GM12878 (cell line): ENCODE results near the gene AMBRA1. TPM values are rescaled to one million over a fixed set of nuclear protein-coding genes. Genes with fewer than 3 reads are reported as not detected.

Source experiments
- ATAC-seq: fragments of 200-7000 bp; cut with Tn5 transposase; 3 replicates; pipeline ENCODE4 v1.9.1; 2020; ENCODE audit warnings: mild to moderate bottlenecking, moderate library complexity
- BruUV-seq: library from RNA; stranded (reverse); fragments of 400-500 nt; replicated peaks from 2 replicates; lab custom pipeline; 2021; lab: Mats Ljungman, UMichigan
- CTCF ChIA-PET: fragments of 300-600 bp; sonication (Branson Sonifier 250); formaldehyde crosslinking; extraction: SDS; loops from one replicate; lab custom pipeline; 2021; ENCODE audit warnings: inconsistent platforms; lab: Yijun Ruan, JAX
- POLR2A ChIA-PET: fragments of 350-600 bp; formaldehyde crosslinking; extraction: SDS; loops from one replicate; lab custom pipeline; 2021; ENCODE audit warnings: inconsistent platforms; lab: Charles Lee
- RAD21 ChIA-PET: fragments of 300-600 bp; sonication (Branson Sonifier 250); formaldehyde crosslinking; loops from one replicate; lab custom pipeline; 2023; ENCODE audit warnings: antibody characterized with exemption; ENCODE audit not compliant: unreplicated experiment; lab: Charles Lee
- SMC1A ChIA-PET: fragments of 300-600 bp; sonication (Branson Sonifier 250); formaldehyde crosslinking; loops from one replicate; lab custom pipeline; 2023; ENCODE audit not compliant: unreplicated experiment, uncharacterized antibody; lab: Charles Lee
- DNase-seq: peaks from one replicate; pipeline ENCODE4 v3.0.0-alpha.2; 2011; ENCODE audit warnings: low read depth, low spot score
- FAIRE-seq: peaks from 3 replicates; lab custom pipeline; 2011; peaks lifted over from hg19 to GRCh38; lab: Jason Lieb, UNC
- H2AFZ ChIP-seq: 2 replicates; pipeline ENCODE4 v1.6.0; 2011; ENCODE audit warnings: low read depth, low read length, control low read depth; ENCODE audit not compliant: control insufficient read depth
- H3K27ac ChIP-seq: 2 replicates; pipeline ENCODE4 v1.5.1; 2011; ENCODE audit warnings: control low read depth; ENCODE audit not compliant: control insufficient read depth, insufficient read depth
- H3K27me3 ChIP-seq, 2 experiments: replicated peaks in 1 of 2; 2 replicates each; pipeline versions ENCODE4 v1.6.0 to v1.6.1; 2011; ENCODE audit warnings: low read length in 1 of 2; ENCODE audit not compliant: control insufficient read depth in 2 of 2, insufficient read depth in 2 of 2
- H3K36me3 ChIP-seq, 2 experiments: 2 replicates each; pipeline ENCODE4 v1.5.1; 2011; ENCODE audit warnings: low read length in 1 of 2; ENCODE audit not compliant: control insufficient read depth in 2 of 2, insufficient read depth in 2 of 2
- H3K4me1 ChIP-seq: 2 replicates; pipeline ENCODE4 v1.6.1; 2011; ENCODE audit warnings: mild to moderate bottlenecking, low read length, moderate library complexity, mixed read lengths; ENCODE audit not compliant: control insufficient read depth, insufficient read depth
- H3K4me2 ChIP-seq: 2 replicates; pipeline ENCODE4 v1.6.0; 2011; ENCODE audit warnings: control low read depth; ENCODE audit not compliant: control insufficient read depth, insufficient read depth
- H3K4me3 ChIP-seq: fragments of 200-600 bp; sonication (generic); 2 replicates; pipeline ENCODE4 v1.5.1; 2016
- H3K79me2 ChIP-seq: 2 replicates; pipeline ENCODE4 v1.6.0; 2011; ENCODE audit warnings: low read length; ENCODE audit not compliant: control insufficient read depth, insufficient read depth
- H3K9ac ChIP-seq: 2 replicates; pipeline ENCODE4 v1.8.0; 2011; ENCODE audit warnings: low read length, control low read depth, mixed read lengths; ENCODE audit not compliant: control insufficient read depth, insufficient read depth
- H3K9me3 ChIP-seq: replicated peaks from 3 replicates; pipeline ENCODE4 v1.5.1; 2011; ENCODE audit warnings: mild to moderate bottlenecking, low read length; ENCODE audit not compliant: control insufficient read depth, insufficient read depth
- H4K20me1 ChIP-seq: 2 replicates; pipeline ENCODE4 v1.6.0; 2011; ENCODE audit not compliant: control insufficient read depth, insufficient read depth
- ASH2L ChIP-seq: fragments of 300-600, 200-600 bp; sonication (generic); IDR thresholded peaks from 2 replicates; pipeline ENCODE4 v1.6.1; 2017; ENCODE audit warnings: low read depth, mild to moderate bottlenecking, borderline replicate concordance
- BCL11A ChIP-seq: IDR thresholded peaks from 2 replicates; pipeline ENCODE4 v1.6.1; 2011; ENCODE audit warnings: low read depth, low read length
- HDAC6 ChIP-seq: fragments of 200-600 bp; sonication (generic); IDR thresholded peaks from one replicate; pipeline ENCODE4 v1.8.0; 2017; ENCODE audit warnings: antibody characterized with exemption; ENCODE audit not compliant: unreplicated experiment
- NBN ChIP-seq: fragments of 450-650 bp; IDR thresholded peaks from 2 replicates; pipeline ENCODE4 v1.6.1; 2016
- RBBP5 ChIP-seq: fragments of 200-600 bp; sonication (generic); conservative IDR thresholded peaks from 2 replicates; pipeline ENCODE4 v1.6.1; 2016
- SMARCA5 ChIP-seq: fragments of 450-650 bp; IDR thresholded peaks from 2 replicates; pipeline ENCODE4 v1.6.1; 2017; ENCODE audit warnings: mild to moderate bottlenecking
- ZNF207 ChIP-seq: fragments of 450-650 bp; IDR thresholded peaks from 2 replicates; pipeline ENCODE4 v1.6.1; 2014; ENCODE audit warnings: antibody characterized with exemption, mild to moderate bottlenecking, borderline replicate concordance
- ZSCAN29 ChIP-seq: fragments of 450-650 bp; IDR thresholded peaks from 2 replicates; pipeline ENCODE4 v1.6.1; 2017; ENCODE audit warnings: mild to moderate bottlenecking, moderate library complexity
- WGBS: methylation state at CpG from one replicate; pipeline ENCODE4 v1.1.6; 2016; ENCODE audit warnings: low lambda C conversion rate; ENCODE audit not compliant: insufficient replicate concordance, insufficient coverage; ENCODE audit errors: missing lambda C conversion rate; 5-methylcytosine and 5-hydroxymethylcytosine counted together
- in situ Hi-C: fragments of 300-500 bp; cut with MboI; formaldehyde crosslinking; loops from 9 replicates; pipeline ENCODE4 v1.14.3; 2018; ENCODE audit warnings: mixed read lengths
- intact Hi-C: fragments of 100-400 bp; cut with micrococcal nuclease; formaldehyde crosslinking; loops from one replicate; pipeline ENCODE4 v1.14.2; 2022; ENCODE audit not compliant: unreplicated experiment
- polyA plus RNA-seq, 11 experiments: library from polyadenylated mRNA; depleted of rRNA in 4 of 11; unstranded in 6 of 11; stranded (reverse) in 5 of 11; fragments of >200 nt; fragmentation: Nextera tagmentation in 4 of 11; fragmentation: Illumina TruSeq in 1 of 11; extraction: Ambion mirVana in 4 of 11; extraction: Trizol in 1 of 11; gene quantifications; 1 replicate in 1 of 11; 2 replicates in 10 of 11; pipeline versions ENCODE4 v1.2.1 to v1.2.3, GENCODE V29; 2011 to 2016; ENCODE audit warnings: inconsistent platforms in 2 of 11, missing spikeins in 2 of 11, low read depth in 1 of 11
- total RNA-seq, 4 experiments: library from RNA; depleted of rRNA in 3 of 4; stranded (reverse); fragments of >200 nt in 3 of 4; fragmentation: Illumina TruSeq in 1 of 4; extraction: Trizol in 1 of 4; gene quantifications; 2 replicates each; pipeline versions ENCODE4 v1.2.1 to v1.2.3, GENCODE V29; 2013 to 2021
- TF ChIP-seq, protein P1 (sequence below): fragments of 450-650 bp; IDR thresholded peaks from 2 replicates; pipeline ENCODE4 v1.6.1; 2014; ENCODE audit warnings: mild to moderate bottlenecking
- TF ChIP-seq, protein P2 (sequence below): IDR thresholded peaks from 2 replicates; pipeline ENCODE4 v1.6.1; 2012; ENCODE audit warnings: low read depth, low read length, improper control_type of control experiment
- TF ChIP-seq, protein P3 (sequence below): fragments of 450-650 bp; IDR thresholded peaks from 2 replicates; pipeline ENCODE4 v1.6.1; 2018; ENCODE audit warnings: mild to moderate bottlenecking, low read depth, moderate library complexity; ENCODE audit not compliant: partially characterized antibody

AMBRA1 gene
- total and polyA plus RNA-seq, 10 of the 15 experiments (the other 5 are each of a cell fraction or from before 2014, with no cell fraction given) = 0.57 to 34.3 (median 13.7) TPM

DNA sequence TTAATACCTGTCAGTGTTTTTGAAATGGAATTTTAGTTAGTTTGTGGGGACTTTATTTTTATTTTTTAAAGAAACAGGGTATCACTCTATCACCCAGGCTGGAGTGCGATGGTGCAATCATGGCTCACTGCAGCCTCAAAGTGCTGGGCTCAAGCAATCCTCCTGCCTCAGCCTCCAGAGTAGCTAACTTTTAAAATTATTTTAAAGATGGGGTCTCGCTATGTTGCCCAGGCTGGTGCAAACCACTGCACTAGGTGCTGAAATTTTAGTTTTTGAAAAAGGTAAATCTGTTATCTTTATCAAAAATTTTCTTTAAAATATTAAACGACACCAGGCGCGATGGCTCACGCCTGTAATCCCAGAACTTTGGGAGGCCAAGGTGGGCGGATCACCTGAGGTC is 42.6 kb downstream of the AMBRA1 start:
- FAIRE-seq = no peak
- SMC1A ChIA-PET = interaction anchor here (4.3 kb wide), 1 partner anchor 9 kb away, joined by 16 read pairs; no protein-coding TSS in a partner anchor
- Histone ChIP-seq H3K9ac (no peak overlapping the region), H3K4me1 (peaks cover 23% of the 10 kb centered on the region), H3K79me2 (peaks cover 31% of the 10 kb centered on the region), H3K9me3 (no peaks in the 10 kb centered on the region), H2AFZ (no peak overlapping the region), H3K4me3 (no peak overlapping the region), H3K27me3 (no peaks in the 10 kb centered on the region), H3K27ac (no peak overlapping the region), H4K20me1 (no peaks in the 10 kb centered on the region), H3K4me2 (no peak overlapping the region), H3K36me3 (peaks cover 0 to 9% of the 10 kb centered on the region in 2 experiments; a peak in 2 of 4 replicates)
- CTCF ChIA-PET = interaction anchor here (0.6 to 1.3 kb wide), 3 partner anchors 13 to 133 kb away, joined by 3 to 5 read pairs (median 3); no protein-coding TSS in a partner anchor
- TF ChIP-seq RBBP5 (no peak), ASH2L (no peak), ZSCAN29 (no peak)
- TF ChIP-seq, protein P1, sequence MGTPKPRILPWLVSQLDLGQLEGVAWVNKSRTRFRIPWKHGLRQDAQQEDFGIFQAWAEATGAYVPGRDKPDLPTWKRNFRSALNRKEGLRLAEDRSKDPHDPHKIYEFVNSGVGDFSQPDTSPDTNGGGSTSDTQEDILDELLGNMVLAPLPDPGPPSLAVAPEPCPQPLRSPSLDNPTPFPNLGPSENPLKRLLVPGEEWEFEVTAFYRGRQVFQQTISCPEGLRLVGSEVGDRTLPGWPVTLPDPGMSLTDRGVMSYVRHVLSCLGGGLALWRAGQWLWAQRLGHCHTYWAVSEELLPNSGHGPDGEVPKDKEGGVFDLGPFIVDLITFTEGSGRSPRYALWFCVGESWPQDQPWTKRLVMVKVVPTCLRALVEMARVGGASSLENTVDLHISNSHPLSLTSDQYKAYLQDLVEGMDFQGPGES = no peak
- WGBS = 94% methylated on average over 7 of the region's 7 CpGs
- RAD21 ChIA-PET = no interaction called here
- no peak for DNase-seq
- intact Hi-C loops (no loop called here), in situ Hi-C loops (no loop called here)
- no TSS peak for BruUV-seq
- POLR2A ChIA-PET = interaction anchor here (0.7 to 1.1 kb wide), 2 partner anchors 9 to 89 kb away, joined by 4 read pairs; no protein-coding TSS in a partner anchor
- ATAC-seq = no peak

DNA sequence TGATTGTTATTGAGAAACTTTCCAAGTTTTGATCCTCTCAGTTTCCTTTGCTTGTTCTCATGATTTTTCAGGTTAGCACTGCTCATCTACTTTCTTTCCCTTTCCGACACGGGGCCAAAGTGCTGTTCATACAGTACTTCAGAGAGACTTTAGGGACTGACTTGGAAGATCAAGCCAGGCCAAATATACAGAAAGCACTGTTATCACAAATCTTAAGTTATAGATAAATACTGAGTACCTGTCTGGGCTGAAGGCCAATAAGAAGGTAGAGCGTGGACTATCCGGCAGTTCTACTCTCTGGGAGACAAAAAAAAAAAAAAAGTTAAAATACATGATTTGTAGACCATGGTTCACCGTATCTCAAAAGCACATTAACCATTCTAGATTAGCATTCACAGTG is 46.2 kb downstream of the AMBRA1 start:
- Histone ChIP-seq H4K20me1 (no peaks in the 10 kb centered on the region), H3K4me1 (no peaks in the 10 kb centered on the region), H3K79me2 (peaks cover 6% of the 10 kb centered on the region), H3K27ac (no peak overlapping the region), H2AFZ (no peak overlapping the region), H3K36me3 (peaks cover 13 to 14% of the 10 kb centered on the region in 2 experiments), H3K27me3 (no peaks in the 10 kb centered on the region), H3K9me3 (no peaks in the 10 kb centered on the region), H3K9ac (no peak overlapping the region), H3K4me2 (no peak overlapping the region), H3K4me3 (no peak overlapping the region)
- ATAC-seq = no peak
- TF ChIP-seq HDAC6 (no peak), NBN (no peak), ZNF207 (no peak), BCL11A (no peak), SMARCA5 (no peak)
- TF ChIP-seq, protein P2, sequence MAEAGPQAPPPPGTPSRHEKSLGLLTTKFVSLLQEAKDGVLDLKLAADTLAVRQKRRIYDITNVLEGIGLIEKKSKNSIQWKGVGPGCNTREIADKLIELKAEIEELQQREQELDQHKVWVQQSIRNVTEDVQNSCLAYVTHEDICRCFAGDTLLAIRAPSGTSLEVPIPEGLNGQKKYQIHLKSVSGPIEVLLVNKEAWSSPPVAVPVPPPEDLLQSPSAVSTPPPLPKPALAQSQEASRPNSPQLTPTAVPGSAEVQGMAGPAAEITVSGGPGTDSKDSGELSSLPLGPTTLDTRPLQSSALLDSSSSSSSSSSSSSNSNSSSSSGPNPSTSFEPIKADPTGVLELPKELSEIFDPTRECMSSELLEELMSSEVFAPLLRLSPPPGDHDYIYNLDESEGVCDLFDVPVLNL = no peak
- TF ChIP-seq, protein P3, sequence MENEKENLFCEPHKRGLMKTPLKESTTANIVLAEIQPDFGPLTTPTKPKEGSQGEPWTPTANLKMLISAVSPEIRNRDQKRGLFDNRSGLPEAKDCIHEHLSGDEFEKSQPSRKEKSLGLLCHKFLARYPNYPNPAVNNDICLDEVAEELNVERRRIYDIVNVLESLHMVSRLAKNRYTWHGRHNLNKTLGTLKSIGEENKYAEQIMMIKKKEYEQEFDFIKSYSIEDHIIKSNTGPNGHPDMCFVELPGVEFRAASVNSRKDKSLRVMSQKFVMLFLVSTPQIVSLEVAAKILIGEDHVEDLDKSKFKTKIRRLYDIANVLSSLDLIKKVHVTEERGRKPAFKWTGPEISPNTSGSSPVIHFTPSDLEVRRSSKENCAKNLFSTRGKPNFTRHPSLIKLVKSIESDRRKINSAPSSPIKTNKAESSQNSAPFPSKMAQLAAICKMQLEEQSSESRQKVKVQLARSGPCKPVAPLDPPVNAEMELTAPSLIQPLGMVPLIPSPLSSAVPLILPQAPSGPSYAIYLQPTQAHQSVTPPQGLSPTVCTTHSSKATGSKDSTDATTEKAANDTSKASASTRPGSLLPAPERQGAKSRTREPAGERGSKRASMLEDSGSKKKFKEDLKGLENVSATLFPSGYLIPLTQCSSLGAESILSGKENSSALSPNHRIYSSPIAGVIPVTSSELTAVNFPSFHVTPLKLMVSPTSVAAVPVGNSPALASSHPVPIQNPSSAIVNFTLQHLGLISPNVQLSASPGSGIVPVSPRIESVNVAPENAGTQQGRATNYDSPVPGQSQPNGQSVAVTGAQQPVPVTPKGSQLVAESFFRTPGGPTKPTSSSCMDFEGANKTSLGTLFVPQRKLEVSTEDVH = no peak
- no peak for FAIRE-seq
- no peak for DNase-seq
- in situ Hi-C loops = no loop called here
- RAD21 ChIA-PET = no interaction called here
- whole genome bisulfite sequencing = 94% methylated on average over 5 of the region's 5 CpGs
- SMC1A ChIA-PET = interaction anchor here (0.5 to 4.3 kb wide), 5 partner anchors 13 to 102 kb away, joined by 3 to 16 read pairs (median 3); no protein-coding TSS in a partner anchor
- no TSS peak for BruUV-seq
- intact Hi-C loops = no loop called here
- POLR2A ChIA-PET = interaction anchor here (1.1 to 1.4 kb wide), 2 partner anchors 9 to 10 kb away, joined by 3 to 7 read pairs; no protein-coding TSS in a partner anchor
- CTCF ChIA-PET = interaction anchor here (1.0 to 2.9 kb wide), 6 partner anchors 10 to 195 kb away, joined by 3 to 16 read pairs (median 4); partner anchors contain the start of gene CHRM4
